Superior temporal gyrus (tissue), 1 donor: ENCODE measurements around the gene PIKFYVE.
"Not testable (repeated sequence)": the region's sequence is repeated elsewhere in the genome, so short reads cannot be mapped to it uniquely, and the experiment has no call there.

ENCODE experiments used
- DNase-seq: peaks from one replicate; pipeline ENCODE4 v3.0.0-alpha.2; 2016; ENCODE audit errors: extremely low spot score

PIKFYVE gene

GRCh38 chr2:208255557-208256106, 10.4 kb upstream of the PIKFYVE start:
- DNase-seq, result no peak

DNA sequence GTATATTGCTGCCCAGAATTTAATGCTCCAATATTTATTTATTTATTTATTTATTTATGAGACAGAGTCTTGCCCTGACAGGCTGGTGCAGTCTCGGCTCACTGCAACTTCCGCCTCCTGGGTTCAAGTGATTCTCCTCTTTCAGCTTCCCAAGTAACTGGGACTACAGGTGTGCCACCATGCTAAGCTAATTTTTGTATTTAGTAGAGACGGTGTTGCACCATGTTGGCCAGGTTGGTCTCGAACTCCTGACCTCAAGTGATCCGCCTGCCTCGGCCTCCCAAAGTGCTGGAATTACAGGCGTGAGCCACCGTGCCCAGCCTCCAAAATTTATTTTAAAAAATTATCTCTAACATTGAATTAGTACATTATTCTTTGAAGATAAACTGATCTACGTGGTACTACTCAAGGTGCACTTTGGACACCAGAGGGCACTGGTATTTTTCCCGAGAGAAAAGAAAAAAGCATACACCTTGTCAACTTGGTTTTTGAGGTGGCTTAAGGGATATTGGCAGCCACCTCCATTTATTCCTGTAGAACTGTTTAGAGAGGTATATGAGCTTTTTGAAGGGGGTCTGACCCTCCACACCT, 9.8 kb upstream of the PIKFYVE start:
- no peak for DNase-seq

GRCh38 chr2:208256849-208257813, 8.9 kb upstream of the PIKFYVE start:
- peak; percentile 27 for DNase-seq

DNA sequence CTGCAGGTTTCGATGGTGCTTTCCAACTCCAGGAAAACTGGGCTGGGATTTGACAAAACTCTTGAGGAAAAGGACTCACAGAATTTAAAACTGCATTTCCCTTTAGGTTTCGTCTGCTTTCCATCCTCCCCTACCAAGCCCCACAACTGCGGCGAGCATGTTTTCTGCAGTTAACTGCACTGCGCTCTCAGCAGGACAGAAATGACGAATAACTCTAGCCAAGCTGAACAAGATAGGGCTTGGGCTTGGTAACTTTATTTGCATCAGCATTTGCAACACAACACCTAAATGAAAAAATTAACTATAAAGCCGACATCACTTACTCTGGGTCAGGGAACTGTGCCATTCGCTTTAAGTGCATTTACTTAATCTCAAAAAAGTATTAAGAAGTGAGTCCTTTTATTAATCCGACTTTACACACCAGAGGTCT, 669 bp upstream of the PIKFYVE start:
- DNase-seq, result no peak

DNA sequence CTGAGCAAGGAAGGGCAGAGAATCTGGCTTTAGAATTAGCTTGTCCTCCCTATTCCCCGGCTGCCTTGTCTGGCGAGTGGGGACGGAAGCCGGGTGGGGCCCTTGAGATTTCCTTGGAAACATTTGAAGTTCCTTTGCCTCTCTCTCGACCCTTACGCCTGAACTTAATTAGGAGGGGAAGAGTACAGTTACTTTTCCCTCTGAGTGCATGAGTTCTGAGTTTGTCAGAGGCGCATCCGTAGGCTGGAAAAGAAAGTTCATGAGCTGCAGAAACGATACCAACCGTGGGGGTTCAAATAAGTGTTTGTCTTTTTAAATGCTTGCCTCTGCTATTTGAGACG, 468 bp downstream of the PIKFYVE start:
- no peak for DNase-seq

GRCh38 chr2:208266936-208267335, 881 bp downstream of the PIKFYVE start:
- DNase-seq, result no peak

DNA sequence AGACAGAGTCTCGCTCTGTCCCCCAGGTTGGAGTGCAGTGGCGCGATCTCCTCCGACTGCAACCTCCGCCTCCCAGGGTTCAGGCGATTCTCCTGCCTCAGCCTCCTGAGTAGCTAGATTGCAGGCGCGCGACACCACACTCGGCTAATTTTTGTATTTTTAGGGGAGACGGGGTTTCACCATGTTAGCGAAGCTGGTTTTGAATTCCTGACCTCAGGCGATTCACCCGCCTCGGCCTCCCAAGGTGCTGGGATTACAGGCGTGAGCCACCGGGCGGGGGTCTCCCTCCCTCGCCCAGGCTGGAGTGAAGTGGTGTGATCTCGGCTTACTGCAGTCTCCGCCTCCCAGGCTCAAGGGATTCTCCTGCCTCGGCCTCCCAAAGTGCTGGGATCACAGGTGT, 1.5 kb downstream of the PIKFYVE start:
- DNase-seq, result not testable (repeated sequence)

GRCh38 chr2:208268156-208268952, 2.3 kb downstream of the PIKFYVE start:
- no peak for DNase-seq

- DNase-seq, result no peak
Observed at GRCh38 chr2:208269091-208269490, 3.0 kb downstream of the PIKFYVE start.

DNA sequence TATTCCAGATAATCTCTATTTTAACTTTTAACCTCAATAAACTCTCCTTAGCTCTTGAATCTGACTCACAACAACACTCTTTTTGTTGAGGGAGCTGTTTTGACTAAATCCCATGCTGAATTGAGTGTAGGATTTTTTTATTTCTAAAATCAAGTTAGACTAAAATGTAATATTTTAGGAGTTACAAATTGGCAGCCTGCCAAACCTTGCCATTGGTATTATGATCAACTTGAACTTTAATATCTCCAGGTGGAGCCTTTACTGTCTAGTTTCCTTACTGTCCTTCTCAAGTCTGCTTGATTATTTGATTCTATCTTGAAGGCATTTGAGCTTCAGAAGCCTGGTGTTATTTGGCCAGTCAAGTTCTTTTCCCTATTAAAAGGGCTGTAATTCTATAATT, 8.7 kb downstream of the PIKFYVE start:
- DNase-seq, result no peak

DNA sequence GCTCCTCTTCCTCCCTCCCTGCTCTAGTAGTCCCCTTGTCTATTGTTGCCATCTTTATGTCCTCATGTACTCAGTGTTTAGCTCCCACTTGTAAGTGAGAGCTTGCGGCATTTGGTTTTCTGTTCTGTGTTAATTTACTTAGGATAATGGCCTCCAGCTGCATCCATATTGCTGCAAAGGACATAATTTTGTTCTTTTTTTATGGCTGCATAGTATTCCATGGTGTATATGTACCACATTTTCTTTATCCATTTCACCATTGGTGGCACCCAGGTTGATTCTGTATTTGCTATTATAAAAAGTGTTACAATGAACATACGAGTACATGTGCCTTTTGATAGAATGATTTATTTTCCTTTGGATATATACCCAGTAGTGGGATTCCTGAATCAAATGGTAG, 12.5 kb downstream of the PIKFYVE start:
- DNase-seq, result no peak

DNA sequence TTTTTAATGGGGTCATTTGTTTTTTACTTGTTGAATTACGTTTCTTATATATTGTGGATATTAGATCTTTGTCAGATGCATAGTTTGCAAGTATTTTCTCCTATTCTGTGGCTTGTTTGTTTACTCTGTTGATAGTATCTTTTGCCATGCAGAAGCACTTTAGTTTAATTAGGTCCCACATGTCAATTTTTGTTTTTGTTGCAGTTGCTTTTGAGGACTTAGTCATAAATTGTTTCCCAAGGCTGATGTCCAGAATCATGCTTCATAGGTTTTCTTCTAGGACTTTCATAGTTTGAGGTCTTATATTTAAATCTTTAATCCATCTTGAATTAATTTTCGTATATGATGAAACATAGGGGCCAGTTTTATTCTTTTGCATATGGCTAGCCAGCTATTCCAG, 13.2 kb downstream of the PIKFYVE start:
- DNase-seq, result no peak

GRCh38 chr2:208280234-208280633, 14.2 kb downstream of the PIKFYVE start:
- DNase-seq, result no peak

DNA sequence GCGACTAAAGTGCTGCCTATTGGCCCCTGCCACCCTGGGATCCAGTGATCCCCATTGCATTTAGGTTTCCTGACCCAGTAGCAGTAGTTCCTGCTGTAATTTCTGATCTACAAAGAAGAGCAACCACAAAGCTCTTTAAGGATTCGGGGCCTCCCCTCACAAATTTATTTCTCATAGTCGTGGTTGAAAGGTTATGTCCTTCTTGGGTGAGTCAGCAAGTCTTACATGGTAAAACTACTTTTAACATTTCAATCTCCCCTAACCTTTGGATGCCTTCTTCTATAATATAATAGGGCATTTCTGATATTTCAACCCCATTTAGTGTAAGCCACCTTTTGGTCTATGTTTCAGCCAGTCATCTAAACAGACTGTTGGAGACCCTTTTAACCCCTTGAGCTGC, 14.9 kb downstream of the PIKFYVE start:
- DNase-seq, result no peak

GRCh38 chr2:208285853-208286252, 19.8 kb downstream of the PIKFYVE start:
- DNase-seq, result no peak

DNA sequence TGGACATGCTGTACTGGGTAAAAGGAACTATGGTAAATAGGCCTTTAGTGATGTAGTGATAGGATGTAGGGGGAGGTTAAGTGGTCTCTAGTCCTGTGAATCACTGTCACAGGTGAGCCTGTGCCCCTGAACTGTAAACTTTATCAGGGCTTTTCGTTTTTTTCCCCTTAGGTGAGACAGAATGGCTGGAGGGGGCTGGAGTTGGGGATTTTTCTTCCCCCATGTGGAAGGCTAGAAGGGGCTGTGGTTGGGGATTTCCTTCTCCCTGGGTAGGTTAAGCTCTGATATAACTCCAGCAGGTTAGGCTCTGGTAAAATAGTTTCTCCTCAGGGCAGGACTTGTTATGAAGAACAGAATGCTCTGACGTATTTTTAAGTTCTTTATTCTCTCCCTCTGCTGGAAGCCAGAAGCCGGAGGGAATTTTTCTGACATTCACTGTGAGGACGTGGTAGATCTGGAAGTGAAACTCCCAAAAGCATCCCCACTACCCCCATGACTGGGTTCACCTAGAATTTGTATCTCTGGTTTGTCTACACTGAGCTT, 28.5 kb downstream of the PIKFYVE start:
- DNase-seq, result no peak

DNA sequence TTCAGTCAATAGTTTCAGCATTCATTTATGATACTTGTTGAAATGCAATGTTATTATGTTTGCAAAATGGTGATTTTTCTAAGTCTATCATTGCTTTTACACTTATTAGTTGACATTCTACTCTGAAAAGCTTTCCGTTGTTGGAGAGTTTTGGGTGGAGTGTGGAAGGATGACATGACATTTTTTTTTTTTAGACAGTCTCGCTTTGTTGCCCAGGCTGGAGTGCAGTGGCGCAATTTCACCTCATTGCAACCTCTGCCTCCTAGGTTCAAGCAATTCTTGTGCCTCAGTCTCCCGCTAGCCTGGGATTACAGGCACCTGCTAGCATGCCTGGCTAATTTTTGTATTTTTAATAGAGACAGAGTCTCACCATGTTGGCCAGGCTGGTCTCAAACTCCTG, 29.8 kb downstream of the PIKFYVE start:
- DNase-seq, result no peak

GRCh38 chr2:208296610-208297009, 30.6 kb downstream of the PIKFYVE start:
- no peak for DNase-seq

DNA sequence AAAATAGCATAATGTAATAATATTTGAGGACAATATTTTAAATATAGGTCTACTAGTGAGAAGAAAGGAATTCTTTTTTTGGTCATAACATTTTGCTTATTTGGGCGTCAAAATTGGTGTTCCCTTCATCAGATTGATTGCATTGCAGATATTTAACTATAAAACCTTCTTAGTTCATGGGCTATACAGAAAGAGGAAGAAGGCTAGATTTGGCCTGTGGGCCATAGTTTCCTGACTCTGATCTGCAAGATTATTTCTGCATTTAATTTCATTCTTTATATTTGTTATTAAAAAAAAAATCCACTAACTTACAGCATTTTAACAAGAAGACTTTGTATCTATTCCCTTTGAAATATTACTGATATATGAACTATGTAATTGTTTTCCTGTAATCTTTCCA, 31.9 kb downstream of the PIKFYVE start:
- no peak for DNase-seq

- DNase-seq, result no peak
Observed at GRCh38 chr2:208300847-208301618, 35.0 kb downstream of the PIKFYVE start.

GRCh38 chr2:208304157-208304556, 38.1 kb downstream of the PIKFYVE start:
- no peak for DNase-seq
